Ishikawa (cell line): ENCODE measurements around the gene SERTAD3.

ENCODE experiments used
- CEBPB ChIP-seq: IDR thresholded peaks from 2 replicates; pipeline ENCODE4 v1.6.1; 2012
- CREB1 ChIP-seq: IDR thresholded peaks from 2 replicates; pipeline ENCODE4 v1.6.1; 2012; ENCODE audit warnings: low read depth
- EGR1 ChIP-seq: IDR thresholded peaks from 2 replicates; pipeline ENCODE4 v1.6.1; 2012
- EP300 ChIP-seq: IDR thresholded peaks from 2 replicates; pipeline ENCODE4 v1.6.1; 2012; ENCODE audit warnings: borderline replicate concordance
- FOXM1 ChIP-seq: IDR thresholded peaks from 2 replicates; pipeline ENCODE4 v1.6.1; 2012; ENCODE audit warnings: low read depth, borderline replicate concordance
- NFIC ChIP-seq: IDR thresholded peaks from 2 replicates; pipeline ENCODE4 v1.6.1; 2012
- RAD21 ChIP-seq: IDR thresholded peaks from 2 replicates; pipeline ENCODE4 v1.6.1; 2012; ENCODE audit warnings: low read depth
- TAF1 ChIP-seq: IDR thresholded peaks from 2 replicates; pipeline ENCODE4 v1.6.1; 2012; ENCODE audit warnings: low read depth, mild to moderate bottlenecking
- TCF12 ChIP-seq: IDR thresholded peaks from 2 replicates; pipeline ENCODE4 v1.6.1; 2012; ENCODE audit warnings: low read depth
- TEAD4 ChIP-seq: IDR thresholded peaks from 2 replicates; pipeline ENCODE4 v1.6.1; 2012
- YY1 ChIP-seq: IDR thresholded peaks from 2 replicates; pipeline ENCODE4 v1.6.1; 2012; ENCODE audit warnings: low read depth
- ZBTB7A ChIP-seq: IDR thresholded peaks from 2 replicates; pipeline ENCODE4 v1.6.1; 2012; ENCODE audit warnings: low read depth
- TF ChIP-seq, protein P1 (sequence below): IDR thresholded peaks from 2 replicates; pipeline ENCODE4 v1.6.1; 2012
- TF ChIP-seq, protein P2 (sequence below): IDR thresholded peaks from 2 replicates; pipeline ENCODE4 v1.6.1; 2012
- TF ChIP-seq, protein P3 (sequence below): IDR thresholded peaks from 2 replicates; pipeline ENCODE4 v1.6.1; 2012; ENCODE audit warnings: low read depth, mild to moderate bottlenecking

The SERTAD3 gene

DNA sequence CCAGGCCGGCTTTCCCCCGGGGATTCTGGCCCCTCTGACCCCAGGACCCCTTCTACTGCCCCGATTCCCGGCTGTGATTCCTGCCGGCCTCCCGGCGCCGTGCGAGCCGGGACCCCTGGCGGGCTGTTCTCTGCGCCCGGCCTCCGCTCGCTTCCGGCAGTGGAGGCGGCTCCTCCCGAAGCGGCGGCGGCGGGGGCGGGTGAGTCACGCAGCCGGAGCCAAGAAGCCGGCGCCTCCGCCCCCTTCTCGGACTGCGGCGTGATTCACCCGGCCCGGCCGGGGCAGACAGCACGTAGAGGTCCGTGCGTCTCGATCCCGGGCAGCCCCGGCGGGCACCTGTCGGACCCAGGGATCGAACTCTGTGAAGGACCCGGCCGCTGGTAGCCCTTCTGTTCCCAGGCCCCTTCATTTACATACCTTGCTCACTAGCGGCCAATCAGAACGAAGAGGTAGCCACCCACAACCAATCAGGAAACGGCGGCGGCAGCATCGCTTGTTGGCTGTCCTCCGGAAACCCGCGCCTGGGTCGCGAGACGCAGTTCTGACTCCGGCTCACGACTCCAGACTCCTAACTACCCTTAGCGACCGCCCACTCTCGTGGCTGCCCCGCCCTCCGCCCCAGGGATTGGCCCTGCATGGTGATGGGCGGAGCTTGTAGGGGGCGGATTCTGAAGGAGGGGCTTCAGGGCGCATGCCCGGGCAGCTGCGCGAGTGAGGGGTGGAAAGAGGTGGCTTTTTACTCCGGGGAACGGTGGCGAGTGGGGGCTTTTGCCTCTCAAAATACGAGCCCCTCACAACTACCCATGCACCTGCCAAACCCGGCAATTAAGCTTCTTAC, 18.5 kb downstream of the SERTAD3 start, which contains the start of gene SERTAD1:
TSS of gene SERTAD1 (minus strand) at position 543 of the 838 bp plus-strand sequence. CDS start 2,446 bp downstream, outside the sequence.
- TF ChIP-seq YY1 (0 out of 2 replicates have a peak, but pooled peaks have one; percentile 43), TCF12 (peak; percentile 59), CEBPB (no peak), ZBTB7A (peak; percentile 78; the same call in 1 of the 2 replicates), TAF1 (peak; percentile 86), NFIC (no peak), EGR1 (peak; percentile 87), EP300 (0 out of 2 replicates have a peak, but pooled peaks have one; percentile 9)
- TF ChIP-seq, protein P1, sequence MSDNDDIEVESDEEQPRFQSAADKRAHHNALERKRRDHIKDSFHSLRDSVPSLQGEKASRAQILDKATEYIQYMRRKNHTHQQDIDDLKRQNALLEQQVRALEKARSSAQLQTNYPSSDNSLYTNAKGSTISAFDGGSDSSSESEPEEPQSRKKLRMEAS: peak; percentile 32; the same call in 1 of the 2 replicates

DNA sequence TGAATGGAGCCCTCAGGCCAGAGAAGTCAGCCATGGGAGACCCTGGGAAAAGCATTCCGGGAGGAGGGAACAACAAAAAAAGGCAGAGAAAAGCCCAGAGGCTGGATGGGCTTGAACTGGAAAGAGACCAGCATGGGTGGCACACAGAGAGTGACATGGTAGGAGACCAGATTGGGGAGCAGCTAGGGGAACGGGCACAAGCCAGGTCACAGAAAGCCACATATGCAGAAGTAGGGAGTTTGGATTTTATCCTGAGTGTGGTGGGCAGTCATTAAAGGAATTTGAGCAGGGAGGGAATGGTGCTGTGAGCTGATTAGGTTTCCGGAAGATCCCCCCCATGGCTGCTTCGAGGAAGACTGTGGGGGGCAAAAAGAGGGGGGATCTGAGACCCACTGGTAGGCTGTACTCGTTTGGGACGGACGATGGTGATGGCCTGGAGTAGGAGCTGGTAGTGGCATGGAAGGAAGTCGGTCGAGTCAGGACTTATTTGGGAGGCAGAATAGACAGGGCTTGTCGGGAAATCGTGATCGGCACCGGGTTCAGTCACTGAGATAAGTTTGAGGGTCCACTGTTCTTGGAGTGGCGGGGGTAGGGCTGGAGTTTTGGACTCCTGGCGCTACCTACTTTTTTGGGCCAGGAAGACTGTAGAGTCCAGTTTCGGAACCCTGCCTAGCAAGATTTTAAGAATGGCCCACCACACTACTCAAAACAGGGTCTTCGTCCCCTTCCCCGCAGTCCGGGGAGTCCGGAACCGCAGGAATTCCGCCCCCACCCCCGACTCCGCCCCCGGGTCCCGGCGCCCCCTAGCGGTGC, 19.3 kb downstream of the SERTAD3 start:
- TF ChIP-seq TEAD4: peak; percentile 29; the same call in 1 of the 2 replicates
- TF ChIP-seq TAF1: no peak
- TF ChIP-seq NFIC: no peak

DNA sequence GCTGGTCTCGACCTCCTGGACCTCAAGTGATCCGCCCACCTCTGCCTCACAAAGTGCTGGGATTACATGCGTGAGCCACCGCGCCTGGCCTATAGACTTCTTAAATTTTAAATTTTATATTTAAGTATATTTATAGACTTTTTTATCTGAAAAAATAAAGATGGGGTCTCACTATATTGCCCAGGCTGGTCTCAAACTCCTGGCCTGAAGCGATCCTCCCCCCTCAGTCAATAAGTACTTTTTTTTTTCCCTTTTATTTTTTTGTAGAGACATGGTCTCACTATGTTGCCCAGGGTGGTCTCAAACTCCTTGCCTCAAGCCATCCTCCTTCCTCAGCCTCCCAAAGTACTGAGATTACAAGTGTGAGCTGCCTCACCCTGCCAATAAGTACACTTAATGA, 20.2 kb downstream of the SERTAD3 start:
- no peak for TF ChIP-seq TCF12
- TF ChIP-seq YY1: no peak
- no peak for TF ChIP-seq EGR1
- TF ChIP-seq, protein P1: no peak
- TF ChIP-seq TAF1: no peak

DNA sequence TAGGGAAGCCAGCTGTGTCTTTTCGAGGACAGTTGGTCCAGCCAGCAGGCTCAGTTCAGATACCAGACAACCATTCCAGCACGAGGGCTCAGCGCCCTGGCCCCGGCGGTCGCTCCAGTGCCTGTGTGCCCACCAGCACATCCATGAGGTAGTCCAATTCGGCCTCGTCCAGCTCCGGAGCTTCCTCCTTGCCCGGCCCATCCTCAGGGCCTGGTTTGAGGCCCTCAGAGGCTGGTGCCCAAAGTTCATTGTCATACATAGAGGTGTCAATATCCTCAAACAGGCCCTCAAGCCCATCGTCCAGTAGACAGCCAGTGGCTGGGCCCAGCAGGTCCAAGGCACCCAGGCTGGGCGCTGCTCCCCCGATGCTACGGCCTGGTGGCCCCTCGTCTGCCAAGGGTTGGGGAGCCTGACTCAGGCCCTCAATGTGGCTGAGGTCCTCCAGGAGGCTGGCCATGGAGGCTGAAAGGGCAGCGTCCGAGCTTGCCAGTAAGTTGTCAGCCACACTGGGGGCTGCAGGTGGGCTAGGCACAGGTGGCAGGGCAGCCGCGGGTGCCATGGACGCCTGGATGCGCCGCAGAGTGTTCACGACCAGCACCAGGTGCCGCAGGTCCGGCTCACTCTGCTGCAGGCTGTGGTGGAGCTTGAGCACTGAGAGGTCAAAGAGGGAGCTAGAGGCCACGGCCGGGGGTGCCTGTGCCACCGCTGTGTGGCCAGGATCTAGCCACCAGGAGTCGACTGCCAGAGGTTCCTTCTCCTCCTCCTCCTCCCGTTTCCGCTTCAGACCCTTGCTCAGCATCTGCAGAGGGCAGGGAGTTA, 21.2 kb downstream of the SERTAD3 start:
- TF ChIP-seq YY1 (no peak), TAF1 (no peak), EP300 (no peak), CEBPB (no peak)
- TF ChIP-seq, protein P2, sequence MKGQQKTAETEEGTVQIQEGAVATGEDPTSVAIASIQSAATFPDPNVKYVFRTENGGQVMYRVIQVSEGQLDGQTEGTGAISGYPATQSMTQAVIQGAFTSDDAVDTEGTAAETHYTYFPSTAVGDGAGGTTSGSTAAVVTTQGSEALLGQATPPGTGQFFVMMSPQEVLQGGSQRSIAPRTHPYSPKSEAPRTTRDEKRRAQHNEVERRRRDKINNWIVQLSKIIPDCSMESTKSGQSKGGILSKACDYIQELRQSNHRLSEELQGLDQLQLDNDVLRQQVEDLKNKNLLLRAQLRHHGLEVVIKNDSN: no peak

DNA sequence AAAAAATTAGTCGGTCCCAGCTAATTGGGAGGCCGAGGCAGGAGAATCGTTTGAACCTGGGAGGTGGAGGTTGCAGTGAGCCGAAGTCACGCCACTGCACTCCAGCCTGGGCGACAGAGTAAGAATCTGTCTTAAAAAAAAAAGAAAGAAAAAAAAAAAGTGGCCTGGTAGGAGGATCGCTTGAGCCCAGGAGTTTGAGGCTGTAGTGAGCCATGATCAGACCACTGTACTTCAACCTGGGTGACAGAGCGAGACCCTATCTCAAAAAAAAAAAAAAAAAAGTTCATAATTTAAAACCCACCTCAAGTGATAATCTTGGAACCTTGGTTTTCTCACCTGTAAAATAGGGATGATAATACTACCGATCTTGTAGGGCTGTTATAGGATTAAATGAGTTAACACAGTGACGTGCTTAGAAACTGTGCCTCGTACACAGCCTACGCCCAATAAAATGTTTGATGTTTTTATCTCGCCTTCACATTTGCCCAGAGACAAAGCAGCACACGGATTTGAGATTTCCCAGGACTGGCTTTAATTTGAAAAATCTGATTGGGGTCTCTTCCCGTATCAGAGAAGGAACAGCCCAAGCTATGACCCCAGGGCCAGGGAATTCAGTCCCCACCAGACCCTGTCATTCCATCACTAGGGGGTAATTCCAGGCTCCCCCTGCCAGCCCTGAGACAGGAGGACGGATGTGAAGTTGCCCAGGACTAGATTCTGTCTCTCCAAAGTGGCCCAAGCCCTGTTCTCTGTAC, 22.0 kb downstream of the SERTAD3 start:
- TF ChIP-seq RAD21 (no peak), FOXM1 (no peak), EP300 (no peak), TAF1 (no peak), TEAD4 (no peak), EGR1 (no peak)
- TF ChIP-seq, protein P2: no peak

DNA sequence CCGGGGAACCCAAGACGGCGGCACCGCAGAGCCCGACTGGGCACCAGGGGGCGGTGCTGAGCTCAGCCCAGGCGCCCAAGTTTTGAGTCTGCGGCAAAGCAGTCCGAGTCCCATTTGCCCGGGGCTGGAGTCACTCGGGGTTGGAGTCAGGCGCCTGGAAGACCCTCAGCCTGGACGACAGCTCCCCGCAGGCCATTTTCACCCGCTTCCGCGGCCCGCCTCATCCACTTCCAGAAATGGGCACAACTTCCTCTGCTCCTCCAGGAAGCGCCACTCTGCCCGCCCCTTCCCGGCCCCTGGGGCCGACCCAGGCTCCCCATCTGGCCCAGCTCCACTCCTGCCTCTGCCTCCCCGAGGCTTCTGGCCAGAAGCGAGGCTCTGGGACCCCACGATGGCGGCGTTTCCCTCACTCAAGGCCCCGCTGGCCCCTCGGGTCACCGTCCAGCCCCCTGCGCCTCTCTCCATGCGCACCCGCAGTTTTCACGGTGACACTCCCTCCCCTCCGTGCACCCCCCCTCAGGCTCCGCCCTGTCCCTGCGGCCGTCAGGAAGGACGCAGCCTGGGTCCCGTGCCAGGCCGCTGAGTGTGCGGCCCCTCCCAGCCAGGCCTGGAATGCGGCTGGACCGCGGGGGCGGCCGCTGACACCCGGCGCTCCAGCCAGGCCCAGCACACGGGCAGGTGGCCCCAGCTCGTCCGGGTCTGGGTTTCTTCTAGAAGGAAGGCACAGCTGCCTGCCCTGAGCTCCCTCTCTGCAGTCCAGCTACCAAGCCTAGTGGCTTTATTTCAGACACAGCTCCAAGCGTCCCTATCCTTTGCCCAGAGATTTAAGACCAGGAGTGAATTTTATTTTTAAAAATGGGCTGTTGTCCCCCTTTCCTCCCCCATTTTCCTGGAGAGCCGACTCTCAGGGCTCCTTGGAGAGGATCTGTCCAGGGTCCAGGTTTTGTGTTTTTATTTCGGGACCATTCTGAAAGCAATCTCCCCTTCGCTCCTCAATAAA, 23.1 kb downstream of the SERTAD3 start:
- TF ChIP-seq FOXM1 (peak; percentile 32; the same call in 1 of the 2 replicates), EGR1 (peak; percentile 98), NFIC (peak; percentile 82), TEAD4 (peak; percentile 98), EP300 (no peak; the same call in 1 of the 2 replicates), TAF1 (peak; percentile 69), CEBPB (no peak), TCF12 (peak; percentile 81), ZBTB7A (0 out of 2 replicates have a peak, but pooled peaks have one; percentile 31), CREB1 (no peak), RAD21 (peak; percentile 35; the same call in 1 of the 2 replicates), YY1 (0 out of 2 replicates have a peak, but pooled peaks have one; percentile 21)
- TF ChIP-seq, protein P2: peak; percentile 60
- TF ChIP-seq, protein P1: peak; percentile 85
- TF ChIP-seq, protein P3, sequence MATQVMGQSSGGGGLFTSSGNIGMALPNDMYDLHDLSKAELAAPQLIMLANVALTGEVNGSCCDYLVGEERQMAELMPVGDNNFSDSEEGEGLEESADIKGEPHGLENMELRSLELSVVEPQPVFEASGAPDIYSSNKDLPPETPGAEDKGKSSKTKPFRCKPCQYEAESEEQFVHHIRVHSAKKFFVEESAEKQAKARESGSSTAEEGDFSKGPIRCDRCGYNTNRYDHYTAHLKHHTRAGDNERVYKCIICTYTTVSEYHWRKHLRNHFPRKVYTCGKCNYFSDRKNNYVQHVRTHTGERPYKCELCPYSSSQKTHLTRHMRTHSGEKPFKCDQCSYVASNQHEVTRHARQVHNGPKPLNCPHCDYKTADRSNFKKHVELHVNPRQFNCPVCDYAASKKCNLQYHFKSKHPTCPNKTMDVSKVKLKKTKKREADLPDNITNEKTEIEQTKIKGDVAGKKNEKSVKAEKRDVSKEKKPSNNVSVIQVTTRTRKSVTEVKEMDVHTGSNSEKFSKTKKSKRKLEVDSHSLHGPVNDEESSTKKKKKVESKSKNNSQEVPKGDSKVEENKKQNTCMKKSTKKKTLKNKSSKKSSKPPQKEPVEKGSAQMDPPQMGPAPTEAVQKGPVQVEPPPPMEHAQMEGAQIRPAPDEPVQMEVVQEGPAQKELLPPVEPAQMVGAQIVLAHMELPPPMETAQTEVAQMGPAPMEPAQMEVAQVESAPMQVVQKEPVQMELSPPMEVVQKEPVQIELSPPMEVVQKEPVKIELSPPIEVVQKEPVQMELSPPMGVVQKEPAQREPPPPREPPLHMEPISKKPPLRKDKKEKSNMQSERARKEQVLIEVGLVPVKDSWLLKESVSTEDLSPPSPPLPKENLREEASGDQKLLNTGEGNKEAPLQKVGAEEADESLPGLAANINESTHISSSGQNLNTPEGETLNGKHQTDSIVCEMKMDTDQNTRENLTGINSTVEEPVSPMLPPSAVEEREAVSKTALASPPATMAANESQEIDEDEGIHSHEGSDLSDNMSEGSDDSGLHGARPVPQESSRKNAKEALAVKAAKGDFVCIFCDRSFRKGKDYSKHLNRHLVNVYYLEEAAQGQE: peak; percentile 37; the same call in 1 of the 2 replicates
